T-helper 2 cell treated with Interferon-gamma antibody and Interleukin-4, amounts not matched to agents 5 μg/mL and 100 μg/mL, for 36 hours (primary cell): ENCODE results near the gene ZNF253.
"Not testable (repeated sequence)": the region's sequence is repeated elsewhere in the genome, so short reads cannot be mapped to it uniquely, and the experiment has no call there.

Source experiments
- DNase-seq: peaks from one replicate; pipeline ENCODE4 v3.0.0; 2021; ENCODE audit warnings: low spot score
- H3K27ac Mint-ChIP-seq: one replicate; pipeline ENCODE4 v1.8.0; 2021; ENCODE audit warnings: mild to moderate bottlenecking, mixed read lengths
- H3K27me3 Mint-ChIP-seq: one replicate; pipeline ENCODE4 v1.8.0; 2021; ENCODE audit warnings: low read depth, mixed read lengths
- H3K36me3 Mint-ChIP-seq: one replicate; pipeline ENCODE4 v1.8.0; 2021; ENCODE audit warnings: low read depth, mixed read lengths
- H3K4me1 Mint-ChIP-seq: one replicate; pipeline ENCODE4 v1.8.0; 2021; ENCODE audit warnings: low read depth, mixed read lengths
- H3K4me3 Mint-ChIP-seq: one replicate; pipeline ENCODE4 v1.8.0; 2022; ENCODE audit warnings: mild to moderate bottlenecking, moderate library complexity, mixed read lengths
- H3K9me3 Mint-ChIP-seq: one replicate; pipeline ENCODE4 v1.8.0; 2021; ENCODE audit warnings: mixed read lengths

Gene ZNF253

GRCh38 chr19:19865750-19866610 lies at the start of gene ZNF253:
Gene ZNF253, plus strand, starts transcription at chr19:19865882. Its CDS starts 115 bp downstream, at chr19:19865997.
- Mint-ChIP-seq H3K4me1 (peaks cover 15% of the 10 kb centered on the region), H3K36me3 (peaks cover 37% of the 10 kb centered on the region), H3K27ac (peak within 1 kb of the TSS; percentile 100), H3K27me3 (no peaks in the 10 kb centered on the region), H3K4me3 (peak within 1 kb of the TSS; percentile 100), H3K9me3 (peaks cover 44% of the 10 kb centered on the region)
- DNase-seq = peak; percentile 93

GRCh38 chr19:19816679-19817078 lies 49.0 kb upstream of the ZNF253 start:
- H3K9me3 Mint-ChIP-seq = peaks cover 64% of the 10 kb centered on the region

GRCh38 chr19:19817357-19817756 lies 48.3 kb upstream of the ZNF253 start:
- Mint-ChIP-seq H3K4me3 (peak overlapping the region; percentile 0), H3K9me3 (peaks cover 60% of the 10 kb centered on the region), H3K4me1 (peaks cover 8% of the 10 kb centered on the region), H3K27me3 (no peaks in the 10 kb centered on the region), H3K36me3 (peaks cover 73% of the 10 kb centered on the region), H3K27ac (peak overlapping the region; percentile 76)
- peak; percentile 30 for DNase-seq

More at GRCh38 chr19:19816679-19817078, 49.0 kb upstream of the ZNF253 start:
- Mint-ChIP-seq H3K4me1 (peaks cover 7% of the 10 kb centered on the region), H3K4me3 (no peak overlapping the region), H3K36me3 (peaks cover 80% of the 10 kb centered on the region), H3K27ac (no peak overlapping the region), H3K27me3 (no peaks in the 10 kb centered on the region)
- no peak for DNase-seq

- DNase-seq = no peak
- peaks cover 62% of the 10 kb centered on the region for H3K9me3 Mint-ChIP-seq
- H3K36me3 Mint-ChIP-seq = peaks cover 47% of the 10 kb centered on the region
- peak overlapping the region; percentile 99 for H3K4me3 Mint-ChIP-seq
- peak overlapping the region; percentile 98 for H3K27ac Mint-ChIP-seq
- H3K4me1 Mint-ChIP-seq = peaks cover 8% of the 10 kb centered on the region
- H3K27me3 Mint-ChIP-seq = no peaks in the 10 kb centered on the region
These were observed 44.8 kb upstream of the ZNF253 start for GRCh38 chr19:19820774-19821320.

GRCh38 chr19:19821366-19821951 lies 44.2 kb upstream of the ZNF253 start, which contains the start of gene ZNF506:
Gene ZNF506, minus strand, starts transcription at chr19:19821750. Its CDS starts 147 bp downstream, at chr19:19821603.
- peaks cover 42% of the 10 kb centered on the region for H3K36me3 Mint-ChIP-seq
- DNase-seq = peak; percentile 90
- peaks cover 8% of the 10 kb centered on the region for H3K4me1 Mint-ChIP-seq
- peak within 1 kb of the TSS; percentile 98 for H3K27ac Mint-ChIP-seq
- H3K9me3 Mint-ChIP-seq = peaks cover 66% of the 10 kb centered on the region
- no peaks in the 10 kb centered on the region for H3K27me3 Mint-ChIP-seq
- peak within 1 kb of the TSS; percentile 99 for H3K4me3 Mint-ChIP-seq

GRCh38 chr19:19821976-19822375 lies 43.7 kb upstream of the ZNF253 start:
- Mint-ChIP-seq H3K4me3 (peak overlapping the region; percentile 99), H3K36me3 (peaks cover 40% of the 10 kb centered on the region), H3K27ac (peak overlapping the region; percentile 82), H3K9me3 (peaks cover 69% of the 10 kb centered on the region)
- H3K4me1 Mint-ChIP-seq, DNase-seq, H3K27me3 Mint-ChIP-seq: not testable (repeated sequence)

GRCh38 chr19:19823916-19824315 lies 41.8 kb upstream of the ZNF253 start:
- no peak overlapping the region for H3K4me3 Mint-ChIP-seq
- peaks cover 4% of the 10 kb centered on the region for H3K4me1 Mint-ChIP-seq

GRCh38 chr19:19826875-19827274 lies 38.8 kb upstream of the ZNF253 start:
- H3K9me3 Mint-ChIP-seq = peaks cover 79% of the 10 kb centered on the region
- H3K4me3 Mint-ChIP-seq = no peak overlapping the region
- H3K27ac Mint-ChIP-seq = no peak overlapping the region
- DNase-seq = no peak
- H3K36me3 Mint-ChIP-seq = peaks cover 12% of the 10 kb centered on the region
- H3K4me1 Mint-ChIP-seq = no peaks in the 10 kb centered on the region
- H3K27me3 Mint-ChIP-seq = no peaks in the 10 kb centered on the region

More at GRCh38 chr19:19823916-19824315, 41.8 kb upstream of the ZNF253 start:
- Mint-ChIP-seq H3K27ac (no peak overlapping the region), H3K36me3 (peaks cover 25% of the 10 kb centered on the region), H3K9me3 (peaks cover 72% of the 10 kb centered on the region), H3K27me3 (no peaks in the 10 kb centered on the region)
- DNase-seq = no peak

GRCh38 chr19:19835560-19836038 lies 30.1 kb upstream of the ZNF253 start:
- H3K4me1 Mint-ChIP-seq = no peaks in the 10 kb centered on the region
- H3K4me3 Mint-ChIP-seq = no peak overlapping the region
- no peak overlapping the region for H3K27ac Mint-ChIP-seq

GRCh38 chr19:19847781-19848180 lies 17.9 kb upstream of the ZNF253 start:
- Mint-ChIP-seq H3K36me3 (no peaks in the 10 kb centered on the region), H3K4me3 (no peak overlapping the region), H3K9me3 (peaks cover 34% of the 10 kb centered on the region), H3K4me1 (no peaks in the 10 kb centered on the region), H3K27me3 (no peaks in the 10 kb centered on the region), H3K27ac (no peak overlapping the region)
- no peak for DNase-seq

More at GRCh38 chr19:19835560-19836038, 30.1 kb upstream of the ZNF253 start:
- Mint-ChIP-seq H3K36me3 (peaks cover 3% of the 10 kb centered on the region), H3K27me3 (no peaks in the 10 kb centered on the region), H3K9me3 (peaks cover 46% of the 10 kb centered on the region)
- no peak for DNase-seq

- DNase-seq = no peak
- Mint-ChIP-seq H3K27ac (no peak overlapping the region), H3K4me3 (no peak overlapping the region), H3K9me3 (peaks cover 26% of the 10 kb centered on the region), H3K27me3 (no peaks in the 10 kb centered on the region), H3K36me3 (no peaks in the 10 kb centered on the region), H3K4me1 (no peaks in the 10 kb centered on the region)
These were observed 16.6 kb upstream of the ZNF253 start for GRCh38 chr19:19849056-19849455.

GRCh38 chr19:19851740-19852139 lies 13.9 kb upstream of the ZNF253 start:
- not testable (repeated sequence) for H3K27me3 Mint-ChIP-seq, DNase-seq, H3K4me3 Mint-ChIP-seq, H3K4me1 Mint-ChIP-seq, H3K36me3 Mint-ChIP-seq, H3K27ac Mint-ChIP-seq
- peaks cover 30% of the 10 kb centered on the region for H3K9me3 Mint-ChIP-seq

GRCh38 chr19:19858751-19859150 lies 6.9 kb upstream of the ZNF253 start:
- H3K4me1 Mint-ChIP-seq = no peaks in the 10 kb centered on the region
- peaks cover 5% of the 10 kb centered on the region for H3K36me3 Mint-ChIP-seq
- DNase-seq = no peak
- H3K27me3 Mint-ChIP-seq = no peaks in the 10 kb centered on the region
- H3K9me3 Mint-ChIP-seq = peaks cover 53% of the 10 kb centered on the region
- no peak overlapping the region for H3K4me3 Mint-ChIP-seq
- H3K27ac Mint-ChIP-seq = no peak overlapping the region
